Breast epithelium (tissue), 3 donors: ENCODE data around the gene PLXNA2.

Experiments
- CTCF ChIP-seq, 3 donors: fragments of 450-650 bp; IDR thresholded peaks; one replicate each; pipeline ENCODE4 v1.5.1; 2016 to 2017; ENCODE audit warnings: antibody characterized with exemption in 3 of 3, mild to moderate bottlenecking in 3 of 3, moderate library complexity in 3 of 3
- POLR2A ChIP-seq: fragments of 450-650 bp; IDR thresholded peaks from one replicate; pipeline ENCODE4 v1.6.1; 2016; ENCODE audit warnings: antibody characterized with exemption, mild to moderate bottlenecking, moderate library complexity
- POLR2AphosphoS5 ChIP-seq, 3 donors: sonication (generic); formaldehyde crosslinking; IDR thresholded peaks; one replicate each; pipeline ENCODE4 v1.6.1; 2017; ENCODE audit warnings: antibody characterized with exemption in 3 of 3

- TF ChIP-seq POLR2A (no peak), CTCF (IDR thresholded peaks at IDR 0.05) (no peak), POLR2AphosphoS5 (IDR thresholded peaks at IDR 0.05) (no peak)
Observed at GRCh38 chr1:208235356-208235981, 8.7 kb downstream of the PLXNA2 start.
